Esophagus muscularis mucosa (tissue), 4 donors: ENCODE data around the gene SDK2. TPM values are rescaled to one million over a fixed set of nuclear protein-coding genes. Genes with fewer than 3 reads are reported as not detected.

Experiments used
- DNase-seq: peaks from one replicate; pipeline ENCODE4 v3.0.0-alpha.2; 2017; ENCODE audit errors: extremely low spot score
- H3K27ac ChIP-seq, 4 donors: fragments of 200-600 bp; sonication (generic); replicated peaks in 1 of 4; 1 replicate in 3 of 4; 2 replicates in 1 of 4; pipeline ENCODE4 v1.5.1; 2016 to 2019; ENCODE audit warnings: mild to moderate bottlenecking in 1 of 4
- H3K27me3 ChIP-seq, 4 donors: fragments of 200-600 bp; sonication (generic); one replicate each; pipeline versions ENCODE4 v1.5.1 to v1.6.0; 2016 to 2019
- H3K36me3 ChIP-seq, 4 donors: fragments of 200-600 bp; sonication (generic); one replicate each; pipeline ENCODE4 v1.5.1; 2016 to 2019
- H3K4me1 ChIP-seq, 4 donors: fragments of 200-600 bp; sonication (generic); one replicate each; pipeline ENCODE4 v1.5.1; 2016 to 2019
- H3K4me3 ChIP-seq, 4 donors: fragments of 200-600 bp; sonication (generic); 1 replicate in 2 of 4; 2 replicates in 2 of 4; pipeline ENCODE4 v1.5.1; 2016 to 2019; ENCODE audit warnings: mild to moderate bottlenecking in 4 of 4, moderate library complexity in 1 of 4
- H3K9me3 ChIP-seq, 4 donors: fragments of 200-600 bp; sonication (generic); 1 replicate in 3 of 4; 2 replicates in 1 of 4; pipeline ENCODE4 v1.5.1; 2016 to 2019
- CTCF ChIP-seq, 3 experiments: fragments of 200-600 bp in 2 of 3; fragments of 450-650 bp in 1 of 3; sonication (generic) in 2 of 3; IDR thresholded peaks; one replicate each; pipeline ENCODE4 v1.5.1; 2017 to 2019; ENCODE audit warnings: antibody characterized with exemption in 3 of 3, mild to moderate bottlenecking in 2 of 3, moderate library complexity in 1 of 3
- EP300 ChIP-seq: sonication (generic); formaldehyde crosslinking; IDR thresholded peaks from one replicate; pipeline ENCODE4 v1.6.1; 2017; ENCODE audit warnings: antibody characterized with exemption
- POLR2A ChIP-seq: fragments of 450-650 bp; IDR thresholded peaks from one replicate; pipeline ENCODE4 v1.6.1; 2017; ENCODE audit warnings: antibody characterized with exemption, moderate library complexity, mild to moderate bottlenecking, low read depth
- POLR2AphosphoS5 ChIP-seq, 2 donors: sonication (generic); formaldehyde crosslinking; IDR thresholded peaks; one replicate each; pipeline ENCODE4 v1.6.1; 2017; ENCODE audit warnings: antibody characterized with exemption in 2 of 2
- WGBS: methylation state at CpG from one replicate; pipeline ENCODE4 v1.1.5; 2018; 5-methylcytosine and 5-hydroxymethylcytosine counted together
- intact Hi-C: fragments of 100-400 bp; cut with DNase I; formaldehyde crosslinking; loops from one replicate; pipeline ENCODE4 v1.15.1; 2023
- total RNA-seq, 4 donors: library from RNA; depleted of rRNA; stranded (reverse); fragments of >200 nt; gene quantifications; one replicate each; pipeline versions ENCODE4 v1.1.0 to v1.2.1, GENCODE V29; 2016

The SDK2 gene
- total RNA-seq, 4 donors from 2014 or later, result 0.42 to 2.0 (median 1.2) TPM

GRCh38 chr17:73307130-73307529, 337.1 kb downstream of the SDK2 start:
- Histone ChIP-seq H3K27me3 (peaks cover 0 to 8% (median 0%) of the 10 kb centered on the region in 4 donors), H3K4me3 (no peak overlapping the region), H3K9me3 (no peaks in the 10 kb centered on the region), H3K4me1 (peaks cover 73 to 82% (median 79%) of the 10 kb centered on the region in 4 donors), H3K27ac (peak overlapping the region; percentile 93 to 100 (median 99)), H3K36me3 (peaks cover 0 to 6% (median 2%) of the 10 kb centered on the region in 4 donors)
- 77% methylated on average over 9 of the region's 9 CpGs for WGBS
- intact Hi-C loops, result no loop called here
- TF ChIP-seq EP300 (no peak), CTCF (IDR thresholded peaks at IDR 0.05) (no peak), POLR2AphosphoS5 (IDR thresholded peaks at IDR 0.05) (no peak), POLR2A (no peak)
- no peak for DNase-seq

DNA sequence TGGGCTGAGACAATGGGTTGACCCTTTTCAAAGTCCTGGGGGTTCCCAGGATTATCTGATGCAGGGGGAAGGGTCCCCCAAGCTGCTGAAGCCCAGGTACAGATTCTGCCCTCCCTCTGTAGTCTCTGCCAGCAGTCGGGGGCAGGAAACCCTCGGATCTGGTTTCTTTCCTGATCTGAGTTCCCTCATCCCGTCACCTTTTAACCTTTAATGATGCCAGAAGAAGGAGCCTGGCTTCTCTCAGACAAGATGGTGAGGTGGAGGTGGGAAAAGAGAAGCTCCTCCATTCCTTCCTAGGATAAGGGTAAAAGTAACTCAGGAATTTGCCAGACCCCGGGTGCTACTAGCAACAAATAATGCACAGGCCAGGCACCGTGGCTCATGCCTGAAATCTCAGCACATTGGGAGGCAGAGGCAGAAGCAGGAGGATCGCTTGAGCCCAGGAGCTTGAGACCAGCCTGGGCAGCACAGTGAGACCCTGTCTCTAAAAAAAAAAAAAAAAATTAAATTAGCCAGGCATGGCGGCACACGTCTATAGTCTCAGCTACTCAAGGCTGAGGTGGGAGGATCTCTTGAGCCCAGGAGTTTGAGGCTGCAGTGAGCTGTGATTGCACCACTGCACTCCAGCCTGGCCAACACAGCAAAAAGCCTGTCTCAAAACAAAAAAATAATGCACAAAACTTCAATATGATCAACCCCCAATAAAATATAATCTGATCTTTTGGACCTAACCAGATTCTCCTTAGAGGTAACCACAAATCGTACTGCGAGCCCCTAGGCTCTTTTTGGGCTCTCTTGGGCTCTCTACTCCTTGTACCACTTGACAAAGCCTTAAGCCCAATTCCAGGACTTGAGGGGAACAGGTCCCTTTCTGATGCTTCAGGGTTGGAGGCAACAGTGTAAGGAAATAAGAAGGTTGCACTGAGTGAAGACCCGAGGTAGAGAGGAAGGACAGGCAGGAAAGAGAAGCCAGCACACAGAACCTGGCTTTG, 338.1 kb downstream of the SDK2 start:
- TF ChIP-seq POLR2AphosphoS5 (IDR thresholded peaks at IDR 0.05) (no peak), POLR2A (no peak), CTCF (IDR thresholded peaks at IDR 0.05) (no peak), EP300 (no peak)
- 50% methylated on average over 11 of the region's 11 CpGs for WGBS
- intact Hi-C loops, result no loop called here
- Histone ChIP-seq H3K9me3 (no peaks in the 10 kb centered on the region), H3K4me3 (peak overlapping the region; percentile 41 to 61 (median 50)), H3K27me3 (no peaks in the 10 kb centered on the region), H3K4me1 (peaks cover 83 to 91% (median 89%) of the 10 kb centered on the region in 4 donors), H3K27ac (peak overlapping the region; percentile 93 to 100 (median 99)), H3K36me3 (peaks cover 0 to 6% (median 2%) of the 10 kb centered on the region in 4 donors)
- no peak for DNase-seq

DNA sequence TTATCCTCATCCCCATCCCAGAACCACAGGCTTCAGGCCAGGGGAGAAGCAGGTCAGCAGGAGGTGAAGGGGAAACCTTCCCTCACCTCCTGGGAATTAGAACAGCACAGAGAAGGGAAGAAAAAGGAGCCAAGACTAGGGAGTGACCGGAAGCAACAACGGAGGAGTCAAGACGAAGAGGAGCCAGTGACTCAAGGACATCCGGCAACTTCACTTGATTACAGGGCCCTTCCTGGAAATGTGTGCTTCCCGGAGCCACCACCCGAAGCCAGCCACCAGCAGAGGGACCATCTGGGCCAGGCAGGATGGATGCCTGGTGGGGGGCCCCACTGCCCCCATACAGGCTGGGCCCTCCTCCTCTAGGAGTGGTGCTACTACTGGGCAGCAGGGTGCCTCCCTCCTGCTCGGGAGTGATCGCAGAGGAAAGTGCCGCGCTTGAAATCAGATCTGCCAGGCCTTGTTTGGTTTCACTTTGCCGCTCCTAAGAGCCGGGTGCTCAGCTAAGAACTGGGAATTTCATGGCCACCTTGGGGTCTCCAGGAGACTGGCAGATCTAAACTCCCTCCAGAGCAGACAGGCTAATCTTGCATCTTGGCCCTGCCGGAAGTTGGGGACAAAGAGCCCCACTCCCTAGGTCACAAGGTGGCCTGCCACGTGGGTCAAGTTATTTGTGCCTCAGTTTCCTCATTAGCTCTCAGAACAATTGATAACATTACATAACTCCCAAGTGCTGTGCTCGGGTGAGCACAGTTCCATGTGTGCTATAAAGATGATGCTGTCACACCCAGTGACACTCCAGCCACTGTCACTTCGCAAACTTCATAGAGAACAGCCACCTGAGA, 339.1 kb downstream of the SDK2 start:
- no peaks in the 10 kb centered on the region for H3K27me3 ChIP-seq
- DNase-seq, result peak; percentile 95
- H3K4me3 ChIP-seq, result peak overlapping the region; percentile 41 to 61 (median 50)
- peak overlapping the region; percentile 93 to 100 (median 99) for H3K27ac ChIP-seq
- no peaks in the 10 kb centered on the region for H3K9me3 ChIP-seq
- peaks cover 0 to 6% (median 2%) of the 10 kb centered on the region in 4 donors for H3K36me3 ChIP-seq
- 13% methylated on average over 10 of the region's 16 CpGs for WGBS
- TF ChIP-seq EP300 (peak; percentile 81), POLR2A (no peak), POLR2AphosphoS5 (IDR thresholded peaks at IDR 0.05) (peak; percentile 72 to 75), CTCF (IDR thresholded peaks at IDR 0.05) (peak in 2 of 3 experiments; percentile 17 to 37)
- intact Hi-C loops, result no loop called here
- peaks cover 88 to 99% (median 97%) of the 10 kb centered on the region in 4 donors for H3K4me1 ChIP-seq

- TF ChIP-seq POLR2A (no peak), CTCF (IDR thresholded peaks at IDR 0.05) (no peak), POLR2AphosphoS5 (IDR thresholded peaks at IDR 0.05) (no peak)
- intact Hi-C loops, result no loop called here
- 43% methylated on average over 8 of the region's 8 CpGs for WGBS
- peaks cover 89 to 99% (median 97%) of the 10 kb centered on the region in 4 donors for H3K4me1 ChIP-seq
- H3K27me3 ChIP-seq, result no peaks in the 10 kb centered on the region
- H3K9me3 ChIP-seq, result no peaks in the 10 kb centered on the region
- H3K27ac ChIP-seq, result peak overlapping the region; percentile 93 to 100 (median 99)
- no peak for DNase-seq
- H3K4me3 ChIP-seq, result peak overlapping the region; percentile 41 to 61 (median 50)
- H3K36me3 ChIP-seq, result peaks cover 0 to 6% (median 2%) of the 10 kb centered on the region in 4 donors
Measured at GRCh38 chr17:73304438-73304837, 339.8 kb downstream of the SDK2 start.
